GM12878 (cell line): ENCODE results near the gene EXOC4. TPM values are rescaled to one million over a fixed set of nuclear protein-coding genes. Genes with fewer than 3 reads are reported as not detected.

Experiments
- ATAC-seq: fragments of 200-7000 bp; cut with Tn5 transposase; 3 replicates; pipeline ENCODE4 v1.9.1; 2020; ENCODE audit warnings: mild to moderate bottlenecking, moderate library complexity
- BruUV-seq: library from RNA; stranded (reverse); fragments of 400-500 nt; replicated peaks from 2 replicates; lab custom pipeline; 2021; lab: Mats Ljungman, UMichigan
- CTCF ChIA-PET: fragments of 300-600 bp; sonication (Branson Sonifier 250); formaldehyde crosslinking; extraction: SDS; loops from one replicate; lab custom pipeline; 2021; ENCODE audit warnings: inconsistent platforms; lab: Yijun Ruan, JAX
- POLR2A ChIA-PET: fragments of 350-600 bp; formaldehyde crosslinking; extraction: SDS; loops from one replicate; lab custom pipeline; 2021; ENCODE audit warnings: inconsistent platforms; lab: Charles Lee
- RAD21 ChIA-PET: fragments of 300-600 bp; sonication (Branson Sonifier 250); formaldehyde crosslinking; loops from one replicate; lab custom pipeline; 2023; ENCODE audit warnings: antibody characterized with exemption; ENCODE audit not compliant: unreplicated experiment; lab: Charles Lee
- SMC1A ChIA-PET: fragments of 300-600 bp; sonication (Branson Sonifier 250); formaldehyde crosslinking; loops from one replicate; lab custom pipeline; 2023; ENCODE audit not compliant: unreplicated experiment, uncharacterized antibody; lab: Charles Lee
- DNase-seq: peaks from one replicate; pipeline ENCODE4 v3.0.0-alpha.2; 2011; ENCODE audit warnings: low read depth, low spot score
- FAIRE-seq: peaks from 3 replicates; lab custom pipeline; 2011; peaks lifted over from hg19 to GRCh38; lab: Jason Lieb, UNC
- H2AFZ ChIP-seq: 2 replicates; pipeline ENCODE4 v1.6.0; 2011; ENCODE audit warnings: low read depth, low read length, control low read depth; ENCODE audit not compliant: control insufficient read depth
- H3K27ac ChIP-seq: 2 replicates; pipeline ENCODE4 v1.5.1; 2011; ENCODE audit warnings: control low read depth; ENCODE audit not compliant: control insufficient read depth, insufficient read depth
- H3K27me3 ChIP-seq, 2 experiments: replicated peaks in 1 of 2; 2 replicates each; pipeline versions ENCODE4 v1.6.0 to v1.6.1; 2011; ENCODE audit warnings: low read length in 1 of 2; ENCODE audit not compliant: control insufficient read depth in 2 of 2, insufficient read depth in 2 of 2
- H3K36me3 ChIP-seq, 2 experiments: 2 replicates each; pipeline ENCODE4 v1.5.1; 2011; ENCODE audit warnings: low read length in 1 of 2; ENCODE audit not compliant: control insufficient read depth in 2 of 2, insufficient read depth in 2 of 2
- H3K4me1 ChIP-seq: 2 replicates; pipeline ENCODE4 v1.6.1; 2011; ENCODE audit warnings: mild to moderate bottlenecking, low read length, moderate library complexity, mixed read lengths; ENCODE audit not compliant: control insufficient read depth, insufficient read depth
- H3K4me2 ChIP-seq: 2 replicates; pipeline ENCODE4 v1.6.0; 2011; ENCODE audit warnings: control low read depth; ENCODE audit not compliant: control insufficient read depth, insufficient read depth
- H3K4me3 ChIP-seq: fragments of 200-600 bp; sonication (generic); 2 replicates; pipeline ENCODE4 v1.5.1; 2016
- H3K79me2 ChIP-seq: 2 replicates; pipeline ENCODE4 v1.6.0; 2011; ENCODE audit warnings: low read length; ENCODE audit not compliant: control insufficient read depth, insufficient read depth
- H3K9ac ChIP-seq: 2 replicates; pipeline ENCODE4 v1.8.0; 2011; ENCODE audit warnings: low read length, control low read depth, mixed read lengths; ENCODE audit not compliant: control insufficient read depth, insufficient read depth
- H3K9me3 ChIP-seq: replicated peaks from 3 replicates; pipeline ENCODE4 v1.5.1; 2011; ENCODE audit warnings: mild to moderate bottlenecking, low read length; ENCODE audit not compliant: control insufficient read depth, insufficient read depth
- H4K20me1 ChIP-seq: 2 replicates; pipeline ENCODE4 v1.6.0; 2011; ENCODE audit not compliant: control insufficient read depth, insufficient read depth
- ASH2L ChIP-seq: fragments of 300-600, 200-600 bp; sonication (generic); IDR thresholded peaks from 2 replicates; pipeline ENCODE4 v1.6.1; 2017; ENCODE audit warnings: low read depth, mild to moderate bottlenecking, borderline replicate concordance
- BHLHE40 ChIP-seq, 2 experiments: fragments of 450-650 bp in 1 of 2; IDR thresholded peaks; 2 replicates each; pipeline ENCODE4 v1.6.1; 2011 to 2017; ENCODE audit warnings: low read depth in 2 of 2, borderline replicate concordance in 1 of 2, improper control_type of control experiment in 1 of 2, low read length in 1 of 2, mild to moderate bottlenecking in 1 of 2
- BRCA1 ChIP-seq: IDR thresholded peaks from 2 replicates; pipeline ENCODE4 v1.6.1; 2011; ENCODE audit warnings: low read depth, low read length, improper control_type of control experiment
- CEBPZ ChIP-seq: fragments of 150-350 bp; IDR thresholded peaks from 2 replicates; pipeline ENCODE4 v1.6.1; 2016; ENCODE audit warnings: low read depth, low read length
- HCFC1 ChIP-seq: fragments of 150-350 bp; IDR thresholded peaks from 2 replicates; pipeline ENCODE4 v1.6.1; 2014; ENCODE audit warnings: low read length
- HDAC6 ChIP-seq: fragments of 200-600 bp; sonication (generic); IDR thresholded peaks from one replicate; pipeline ENCODE4 v1.8.0; 2017; ENCODE audit warnings: antibody characterized with exemption; ENCODE audit not compliant: unreplicated experiment
- MEF2A ChIP-seq: IDR thresholded peaks from 2 replicates; pipeline ENCODE4 v1.6.1; 2011; ENCODE audit warnings: low read depth, mild to moderate bottlenecking, low read length, moderate library complexity; ENCODE audit not compliant: insufficient read depth
- NR2F1 ChIP-seq: fragments of 450-650 bp; conservative IDR thresholded peaks from 2 replicates; pipeline ENCODE4 v1.6.1; 2017; ENCODE audit warnings: mild to moderate bottlenecking
- PAX5 ChIP-seq: IDR thresholded peaks from 2 replicates; pipeline ENCODE4 v1.6.1; 2011; ENCODE audit warnings: low read depth, low read length, borderline replicate concordance
- PAX8 ChIP-seq: fragments of 450-650 bp; IDR thresholded peaks from 2 replicates; pipeline ENCODE4 v1.6.1; 2017; ENCODE audit warnings: mild to moderate bottlenecking, moderate library complexity
- SUPT20H ChIP-seq: IDR thresholded peaks from 2 replicates; pipeline ENCODE4 v1.6.1; 2011; ENCODE audit warnings: low read depth, mild to moderate bottlenecking, low read length, moderate library complexity, borderline replicate concordance; ENCODE audit not compliant: control insufficient read depth
- ZNF592 ChIP-seq: fragments of 450-650 bp; IDR thresholded peaks from 2 replicates; pipeline ENCODE4 v1.6.1; 2017; ENCODE audit warnings: mild to moderate bottlenecking, moderate library complexity
- ZNF687 ChIP-seq: fragments of 450-650 bp; IDR thresholded peaks from 2 replicates; pipeline ENCODE4 v1.6.1; 2017; ENCODE audit warnings: mild to moderate bottlenecking, moderate library complexity
- WGBS: methylation state at CpG from one replicate; pipeline ENCODE4 v1.1.6; 2016; ENCODE audit warnings: low lambda C conversion rate; ENCODE audit not compliant: insufficient replicate concordance, insufficient coverage; ENCODE audit errors: missing lambda C conversion rate; 5-methylcytosine and 5-hydroxymethylcytosine counted together
- in situ Hi-C: fragments of 300-500 bp; cut with MboI; formaldehyde crosslinking; loops from 9 replicates; pipeline ENCODE4 v1.14.3; 2018; ENCODE audit warnings: mixed read lengths
- intact Hi-C: fragments of 100-400 bp; cut with micrococcal nuclease; formaldehyde crosslinking; loops from one replicate; pipeline ENCODE4 v1.14.2; 2022; ENCODE audit not compliant: unreplicated experiment
- polyA plus RNA-seq, 11 experiments: library from polyadenylated mRNA; depleted of rRNA in 4 of 11; unstranded in 6 of 11; stranded (reverse) in 5 of 11; fragments of >200 nt; fragmentation: Nextera tagmentation in 4 of 11; fragmentation: Illumina TruSeq in 1 of 11; extraction: Ambion mirVana in 4 of 11; extraction: Trizol in 1 of 11; gene quantifications; 1 replicate in 1 of 11; 2 replicates in 10 of 11; pipeline versions ENCODE4 v1.2.1 to v1.2.3, GENCODE V29; 2011 to 2016; ENCODE audit warnings: inconsistent platforms in 2 of 11, missing spikeins in 2 of 11, low read depth in 1 of 11
- total RNA-seq, 4 experiments: library from RNA; depleted of rRNA in 3 of 4; stranded (reverse); fragments of >200 nt in 3 of 4; fragmentation: Illumina TruSeq in 1 of 4; extraction: Trizol in 1 of 4; gene quantifications; 2 replicates each; pipeline versions ENCODE4 v1.2.1 to v1.2.3, GENCODE V29; 2013 to 2021

Gene EXOC4
- total and polyA plus RNA-seq, 10 of the 15 experiments (the other 5 are each of a cell fraction or from before 2014, with no cell fraction given) = 13.2 to 44.5 (median 29.6) TPM

- no peak overlapping the region for H3K27ac ChIP-seq
- ChIA-PET POLR2A (no interaction called here), CTCF (interaction anchor here (1.4 kb wide), 1 partner anchor 25 kb away, joined by 6 read pairs; no protein-coding TSS in a partner anchor), RAD21 (interaction anchor here (0.5 to 1.0 kb wide), 2 partner anchors 8 to 25 kb away, joined by 3 read pairs; no protein-coding TSS in a partner anchor), SMC1A (interaction anchor here (0.6 to 1.5 kb wide), 3 partner anchors 10 to 465 kb away, joined by 3 to 7 read pairs (median 4); no protein-coding TSS in a partner anchor)
- H2AFZ ChIP-seq = no peak overlapping the region
- H3K27me3 ChIP-seq = no peaks in the 10 kb centered on the region
- no peaks in the 10 kb centered on the region for H4K20me1 ChIP-seq
- no TSS peak for BruUV-seq
- WGBS = 76% methylated on average over 2 of the region's 2 CpGs
- no peaks in the 10 kb centered on the region for H3K4me1 ChIP-seq
- ATAC-seq = no peak
- in situ Hi-C loops (no loop called here), intact Hi-C loops (no loop called here)
- no peak for DNase-seq
- no peak overlapping the region for H3K9ac ChIP-seq
- no peak overlapping the region for H3K4me2 ChIP-seq
- no peaks in the 10 kb centered on the region for H3K79me2 ChIP-seq
- H3K36me3 ChIP-seq = no peaks in the 10 kb centered on the region
- H3K4me3 ChIP-seq = no peak overlapping the region
- no peaks in the 10 kb centered on the region for H3K9me3 ChIP-seq
- no peak for FAIRE-seq
- TF ChIP-seq HDAC6 (no peak), BHLHE40 (IDR thresholded peaks at IDR 0.05; ENCODE audit: borderline replicate concordance in 1 of 2, low read depth in 2 of 2, low read length in 1 of 2) (no peak), ZNF687 (no peak), PAX8 (no peak), HCFC1 (no peak), NR2F1 (no peak), CEBPZ (no peak), PAX5 (no peak), MEF2A (no peak), ZNF592 (no peak), BRCA1 (no peak), ASH2L (no peak), SUPT20H (no peak)
Measured at GRCh38 chr7:133409421-133409820, 156.5 kb downstream of the EXOC4 start.
